Psoas muscle (tissue), 8 donors: Measurements from ENCODE around the gene ZNF136. TPM values are rescaled to one million over a fixed set of nuclear protein-coding genes. Genes with fewer than 3 reads are reported as not detected.

Experiments
- ATAC-seq, 4 donors: fragments of 200-7000 bp; cut with Tn5 transposase; one replicate each; pipeline ENCODE4 v1.9.1; 2020; ENCODE audit warnings: moderate library complexity in 3 of 4, mild to moderate bottlenecking in 2 of 4
- DNase-seq, 2 donors: peaks; one replicate each; pipeline ENCODE4 v3.0.0-alpha.2; 2020
- H3K27ac ChIP-seq: fragments of 200-600 bp; one replicate; pipeline ENCODE4 v1.8.0; 2022
- H3K27me3 ChIP-seq, 3 donors: fragments of 200-600 bp in 1 of 3; one replicate each; pipeline versions ENCODE4 v1.6.1 to v1.8.0; 2013 to 2022; ENCODE audit warnings: low read length in 2 of 3, mild to moderate bottlenecking in 2 of 3, moderate library complexity in 1 of 3; ENCODE audit not compliant: insufficient read depth in 3 of 3
- H3K36me3 ChIP-seq, 2 donors: fragments of 200-600 bp in 1 of 2; one replicate each; pipeline versions ENCODE4 v1.6.1 to v1.8.0; 2013 to 2022; ENCODE audit warnings: low read depth in 1 of 2, mild to moderate bottlenecking in 1 of 2, moderate library complexity in 1 of 2; ENCODE audit not compliant: insufficient read depth in 1 of 2
- H3K4me1 ChIP-seq: fragments of 200-600 bp; one replicate; pipeline ENCODE4 v1.8.0; 2022
- H3K4me3 ChIP-seq: fragments of 200-600 bp; one replicate; pipeline ENCODE4 v1.8.0; 2022; ENCODE audit warnings: mild to moderate bottlenecking
- H3K9me3 ChIP-seq: fragments of 200-600 bp; one replicate; pipeline ENCODE4 v1.8.0; 2022
- CTCF ChIP-seq: fragments of 200-600 bp; IDR thresholded peaks from one replicate; pipeline ENCODE4 v1.8.0; 2022; ENCODE audit warnings: antibody characterized with exemption
- WGBS, 3 donors: extraction: QIAGEN DNeasy Blood & Tissue Kit; methylation state at CpG; one replicate each; pipeline versions ENCODE4 v1.1.6 to v1.1.7; 2013; 5-methylcytosine and 5-hydroxymethylcytosine counted together
- intact Hi-C, 2 donors: fragments of 100-400 bp; cut with DNase I; formaldehyde crosslinking; loops; one replicate each; pipeline versions ENCODE4 v1.11.0 to v1.14.2; 2022
- polyA plus RNA-seq, 3 donors: library from polyadenylated mRNA; stranded (reverse); fragments of 200-250 nt; gene quantifications; one replicate each; pipeline ENCODE4 v1.2.3, GENCODE V29; 2013
- total RNA-seq, 4 donors: library from RNA; stranded (reverse); fragmentation: NEBNext Ultra II Directional in 2 of 4; extraction: Animal tissue kit (Norgen Biotek cat#: 25700) in 2 of 4; gene quantifications; one replicate each; pipeline versions ENCODE4 v1.2.1 to v1.2.4, GENCODE V29; 2021 to 2023
- donor health status: healthy with polysubstance abuse.
- donor health status: DM: no; HTN: no; CAD: no; lungs with moderate emphysema.
- donor health status: Bipolar disorder and iron deficiency.
- donor health status: healthy.
- donor health status: DM: yes; HTN: yes; CAD: no.
- donor health status: DM: no; HTN: no; CAD: no.
- donor health status: DM: no; HTN: no; CAD: no.
- donor health status: DM: yes; HTN: yes; CAD: no.

The ZNF136 gene
- total and polyA plus RNA-seq, 7 donors, result 1.0 to 3.7 (median 2.1) TPM

DNA sequence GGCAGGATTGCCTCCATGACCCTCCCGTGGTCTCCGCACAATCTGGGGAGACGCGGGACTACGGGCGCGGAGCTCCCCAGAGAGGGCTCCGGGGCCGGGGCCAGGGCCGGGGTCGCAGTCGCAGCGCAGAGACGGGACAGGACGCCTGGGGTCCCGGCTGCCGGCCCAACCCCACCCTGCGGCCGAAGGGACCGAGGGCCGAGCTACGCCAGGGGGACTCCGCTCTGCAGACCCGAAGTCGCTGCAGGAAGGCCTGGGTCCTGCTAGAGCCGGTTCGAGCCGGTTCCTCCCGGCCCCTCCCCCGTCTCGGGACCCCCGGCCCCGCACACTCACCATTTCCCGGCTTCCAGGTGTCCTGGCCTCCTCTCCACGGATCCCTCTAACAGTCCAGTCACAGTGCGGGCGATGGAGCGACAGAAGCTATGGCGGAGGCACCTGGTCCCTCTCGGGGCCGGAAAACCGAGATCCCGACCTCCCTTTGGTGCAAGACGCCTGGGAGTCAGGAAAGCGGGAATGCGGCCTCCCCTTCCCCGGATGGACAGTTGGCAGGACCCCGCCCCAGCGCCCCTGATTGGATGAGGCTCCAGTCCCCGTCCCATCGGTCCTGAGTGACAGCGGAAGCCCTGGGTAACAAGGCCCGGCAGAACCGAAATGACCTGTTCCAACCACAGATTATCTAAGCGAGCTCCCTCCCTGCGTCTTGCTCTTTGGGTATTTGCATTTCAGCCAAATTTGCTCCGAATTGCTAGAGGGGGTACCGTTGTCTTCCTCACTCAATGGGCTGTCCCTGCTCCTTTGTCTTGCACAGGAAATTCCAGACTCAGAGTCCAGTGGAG is 6.5 kb upstream of the ZNF136 start, which contains the start of gene ZNF625:
ZNF625 (minus strand) TSS at position 512 of the 836 bp plus-strand sequence; CDS start at position 336, 176 bp downstream.
- WGBS, 3 donors, result 0 to 2% (median 1%) methylated on average over 53 to 58 of the region's 58 CpGs
- intact Hi-C loops, result no loop called here
- H3K9me3 ChIP-seq, result no peaks in the 10 kb centered on the region
- H3K27me3 ChIP-seq, result peaks cover 0 to 7% (median 0%) of the 10 kb centered on the region in 3 donors
- TF ChIP-seq CTCF, result no peak
- no peaks in the 10 kb centered on the region for H3K4me1 ChIP-seq
- peak; percentile 81 to 84 for DNase-seq
- H3K4me3 ChIP-seq, result peak within 1 kb of the TSS; percentile 78
- H3K27ac ChIP-seq, result peak within 1 kb of the TSS; percentile 54
- peak; percentile 46 to 93 (median 68) for ATAC-seq
- H3K36me3 ChIP-seq, result no peaks in the 10 kb centered on the region

- Histone ChIP-seq H3K27me3 (peaks cover 0 to 7% (median 0%) of the 10 kb centered on the region in 3 donors), H3K36me3 (no peaks in the 10 kb centered on the region), H3K4me3 (no peak overlapping the region), H3K27ac (no peak overlapping the region), H3K4me1 (peaks cover 7% of the 10 kb centered on the region), H3K9me3 (no peaks in the 10 kb centered on the region)
- ATAC-seq (no peak), DNase-seq (no peak)
- intact Hi-C loops, result no loop called here
- WGBS, 3 donors, result 92 to 94% (median 93%) methylated on average over 25 of the region's 25 CpGs
- TF ChIP-seq CTCF, result no peak
These were observed 3.0 kb upstream of the ZNF136 start for GRCh38 chr19:12159773-12160414.

GRCh38 chr19:12162513-12162881 is 399 bp upstream of the ZNF136 start:
- 14% methylated on average over 8 of the region's 8 CpGs for WGBS, 3 donors
- H3K36me3 ChIP-seq, result peaks cover 0 to 10% of the 10 kb centered on the region in 2 donors
- no peak for TF ChIP-seq CTCF
- H3K27me3 ChIP-seq, result no peaks in the 10 kb centered on the region
- intact Hi-C loops, result no loop called here
- H3K4me3 ChIP-seq, result peak overlapping the region; percentile 89
- peak overlapping the region; percentile 85 for H3K27ac ChIP-seq
- peaks cover 7% of the 10 kb centered on the region for H3K4me1 ChIP-seq
- DNase-seq (no peak), ATAC-seq (no peak)
- H3K9me3 ChIP-seq, result no peaks in the 10 kb centered on the region

DNA sequence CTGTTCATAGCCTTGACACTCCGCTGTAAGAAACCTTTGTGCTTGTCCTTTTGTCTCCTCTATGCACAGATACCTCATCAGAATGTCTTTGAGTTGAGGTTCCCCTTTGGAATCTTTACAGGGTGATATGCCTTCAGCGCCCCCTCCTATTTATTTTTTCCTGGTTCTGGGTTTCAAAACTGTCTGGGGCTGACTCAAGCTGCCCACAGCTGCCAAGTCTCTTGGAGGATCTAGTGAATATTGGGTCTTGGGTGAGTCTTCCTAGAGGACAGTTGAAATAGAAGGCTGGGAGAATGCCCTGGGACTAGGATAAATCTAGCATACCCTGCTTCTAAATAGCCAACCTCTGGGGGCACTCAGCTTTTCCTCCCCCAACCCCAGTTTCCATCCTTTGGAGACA is 930 bp downstream of the ZNF136 start:
- TF ChIP-seq CTCF, result no peak
- H3K9me3 ChIP-seq, result no peaks in the 10 kb centered on the region
- H3K4me3 ChIP-seq, result peak overlapping the region; percentile 89
- H3K36me3 ChIP-seq, result peaks cover 0 to 10% of the 10 kb centered on the region in 2 donors
- peaks cover 7% of the 10 kb centered on the region for H3K4me1 ChIP-seq
- ATAC-seq (no peak), DNase-seq (no peak)
- peak overlapping the region; percentile 85 for H3K27ac ChIP-seq
- 7 to 12% (median 8%) methylated on average over 2 of the region's 2 CpGs for WGBS, 3 donors
- intact Hi-C loops, result no loop called here
- H3K27me3 ChIP-seq, result no peaks in the 10 kb centered on the region
